LNCaP clone FGC (cell line): ENCODE data around the gene NMT2.

ENCODE experiments used
- DNase-seq: peaks from one replicate; pipeline ENCODE4 v3.0.0-alpha.2; 2011; ENCODE audit warnings: low read depth
- H3K4me3 ChIP-seq: 2 replicates; pipeline ENCODE4 v1.5.1; 2011; ENCODE audit warnings: mild to moderate bottlenecking, low read depth, low read length, control low read depth
- TF ChIP-seq, protein P1 (sequence below): IDR thresholded peaks from 2 replicates; pipeline ENCODE4 v1.5.1; 2012; ENCODE audit warnings: mild to moderate bottlenecking; ENCODE audit not compliant: control insufficient read depth, insufficient read depth; ENCODE audit errors: extremely low read depth

The NMT2 gene

GRCh38 chr10:15072358-15072757 is 96.1 kb downstream of the NMT2 start:
- TF ChIP-seq, protein P1, sequence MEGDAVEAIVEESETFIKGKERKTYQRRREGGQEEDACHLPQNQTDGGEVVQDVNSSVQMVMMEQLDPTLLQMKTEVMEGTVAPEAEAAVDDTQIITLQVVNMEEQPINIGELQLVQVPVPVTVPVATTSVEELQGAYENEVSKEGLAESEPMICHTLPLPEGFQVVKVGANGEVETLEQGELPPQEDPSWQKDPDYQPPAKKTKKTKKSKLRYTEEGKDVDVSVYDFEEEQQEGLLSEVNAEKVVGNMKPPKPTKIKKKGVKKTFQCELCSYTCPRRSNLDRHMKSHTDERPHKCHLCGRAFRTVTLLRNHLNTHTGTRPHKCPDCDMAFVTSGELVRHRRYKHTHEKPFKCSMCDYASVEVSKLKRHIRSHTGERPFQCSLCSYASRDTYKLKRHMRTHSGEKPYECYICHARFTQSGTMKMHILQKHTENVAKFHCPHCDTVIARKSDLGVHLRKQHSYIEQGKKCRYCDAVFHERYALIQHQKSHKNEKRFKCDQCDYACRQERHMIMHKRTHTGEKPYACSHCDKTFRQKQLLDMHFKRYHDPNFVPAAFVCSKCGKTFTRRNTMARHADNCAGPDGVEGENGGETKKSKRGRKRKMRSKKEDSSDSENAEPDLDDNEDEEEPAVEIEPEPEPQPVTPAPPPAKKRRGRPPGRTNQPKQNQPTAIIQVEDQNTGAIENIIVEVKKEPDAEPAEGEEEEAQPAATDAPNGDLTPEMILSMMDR: no peak
- no peak for DNase-seq
- no peak overlapping the region for H3K4me3 ChIP-seq

DNA sequence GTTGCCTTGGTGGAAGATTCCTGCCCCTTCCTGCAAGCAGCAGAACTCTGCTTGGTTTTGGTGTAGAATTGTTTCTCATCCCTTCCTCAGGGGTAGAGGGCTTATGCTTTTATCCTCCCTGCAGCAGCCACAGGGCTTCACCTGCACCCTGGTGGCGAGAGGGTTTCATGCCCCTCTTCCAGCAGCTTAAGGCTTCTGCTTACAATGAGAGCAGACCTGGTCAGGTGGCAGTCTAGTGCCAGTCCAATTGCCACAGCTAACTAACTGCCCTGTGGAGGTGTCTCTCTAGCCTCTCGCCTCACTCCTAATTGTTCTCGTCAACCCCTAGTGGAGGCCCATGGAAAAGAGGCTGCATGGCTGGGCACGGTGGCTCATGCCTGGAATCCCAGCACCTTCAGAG is 99.3 kb downstream of the NMT2 start:
- no peak overlapping the region for H3K4me3 ChIP-seq
- no peak for DNase-seq
- TF ChIP-seq, protein P1: no peak

DNA sequence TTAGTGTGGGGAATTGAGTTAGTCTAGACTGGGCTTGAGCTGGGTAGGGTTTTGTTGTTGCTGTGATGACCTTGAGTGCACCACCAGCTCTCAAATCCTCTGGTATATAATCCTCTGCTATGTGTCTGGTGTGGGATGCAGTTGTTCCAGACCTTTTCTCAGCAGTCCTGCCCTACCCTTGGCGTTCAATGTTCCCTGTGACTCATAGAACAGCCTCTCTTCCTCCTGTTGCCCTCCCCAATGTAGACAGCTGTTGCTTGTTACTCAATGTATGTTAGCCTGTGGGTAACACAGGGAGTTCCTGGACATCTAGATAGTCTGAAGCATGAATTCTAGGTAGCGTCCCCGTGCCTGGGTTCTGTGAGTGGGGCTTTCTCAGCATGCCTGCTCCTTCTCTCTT is 99.7 kb downstream of the NMT2 start:
- no peak overlapping the region for H3K4me3 ChIP-seq
- DNase-seq: no peak
- TF ChIP-seq, protein P1: no peak

- TF ChIP-seq, protein P1: no peak
- DNase-seq: no peak
These were observed 101.3 kb downstream of the NMT2 start for GRCh38 chr10:15067154-15067553.

DNA sequence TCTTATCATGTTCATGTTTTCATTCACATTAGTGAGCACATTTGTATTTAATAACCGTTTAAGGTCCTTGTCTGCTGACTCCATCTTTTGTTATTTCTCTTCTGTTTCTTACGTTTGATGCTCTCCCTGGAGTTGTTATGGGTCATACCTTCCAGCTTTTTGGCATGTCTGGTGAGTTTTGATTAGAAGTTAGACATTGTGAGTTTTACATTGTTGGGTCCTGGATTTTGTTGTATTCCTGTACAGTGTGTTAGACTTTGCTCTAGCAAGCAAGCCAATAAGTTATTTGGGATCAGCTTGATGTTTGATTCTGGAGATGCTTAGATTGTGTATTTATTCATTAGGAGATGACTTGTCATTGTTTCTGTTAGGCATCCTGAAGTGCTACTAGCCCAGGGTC is 107.9 kb downstream of the NMT2 start:
- H3K4me3 ChIP-seq: no peak overlapping the region
- no peak for DNase-seq
- TF ChIP-seq, protein P1: no peak

More at GRCh38 chr10:15067154-15067553, 101.3 kb downstream of the NMT2 start:
- no peak overlapping the region for H3K4me3 ChIP-seq

- DNase-seq: no peak
- TF ChIP-seq, protein P1: no peak
- H3K4me3 ChIP-seq: no peak overlapping the region
These were observed 108.6 kb downstream of the NMT2 start for GRCh38 chr10:15059914-15060313.

GRCh38 chr10:15058689-15059088 is 109.8 kb downstream of the NMT2 start:
- no peak overlapping the region for H3K4me3 ChIP-seq
- TF ChIP-seq, protein P1: no peak
- DNase-seq: no peak
